ENCODE measurements around the gene CASZ1. TPM values are rescaled to one million over a fixed set of nuclear protein-coding genes. Genes with fewer than 3 reads are reported as not detected.

Gene CASZ1
- total RNA-seq, 1 experiment from 2014 or later: 15.2 TPM

DNA sequence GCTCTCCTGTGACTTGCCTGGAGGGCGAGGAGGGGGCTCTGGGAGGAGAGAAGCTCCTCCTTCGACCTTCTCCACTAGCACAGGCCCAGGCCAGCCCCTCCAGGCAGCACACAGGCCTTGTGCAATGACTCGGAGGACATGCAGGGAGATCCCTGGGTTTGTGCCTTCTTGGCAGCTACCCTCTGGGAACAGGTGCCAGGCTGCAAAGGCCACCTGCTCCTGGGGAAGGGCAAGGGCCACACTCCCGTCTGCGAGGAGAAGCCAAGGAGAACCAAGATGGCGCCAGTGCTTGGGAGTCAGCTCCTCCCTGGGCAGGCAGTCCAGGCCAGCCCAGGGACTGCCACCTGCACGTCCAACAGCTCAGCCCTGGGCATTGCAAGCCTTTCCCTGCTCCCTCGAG, 15.3 kb downstream of the CASZ1 start:
- H3K36me3 ChIP-seq (ENCODE audit: low read depth): no peaks in the 10 kb centered on the region
- no TSS peak for BruUV-seq (replicated peaks)
- no peak overlapping the region for H2AFZ ChIP-seq
- no peaks in the 10 kb centered on the region for H4K20me1 ChIP-seq (ENCODE audit: insufficient read depth)
- H3K27ac ChIP-seq: no peak overlapping the region
- no peak for TF ChIP-seq EZH2 (IDR thresholded peaks at IDR 0.05; ENCODE audit: low read depth)
- TF ChIP-seq, protein P1, sequence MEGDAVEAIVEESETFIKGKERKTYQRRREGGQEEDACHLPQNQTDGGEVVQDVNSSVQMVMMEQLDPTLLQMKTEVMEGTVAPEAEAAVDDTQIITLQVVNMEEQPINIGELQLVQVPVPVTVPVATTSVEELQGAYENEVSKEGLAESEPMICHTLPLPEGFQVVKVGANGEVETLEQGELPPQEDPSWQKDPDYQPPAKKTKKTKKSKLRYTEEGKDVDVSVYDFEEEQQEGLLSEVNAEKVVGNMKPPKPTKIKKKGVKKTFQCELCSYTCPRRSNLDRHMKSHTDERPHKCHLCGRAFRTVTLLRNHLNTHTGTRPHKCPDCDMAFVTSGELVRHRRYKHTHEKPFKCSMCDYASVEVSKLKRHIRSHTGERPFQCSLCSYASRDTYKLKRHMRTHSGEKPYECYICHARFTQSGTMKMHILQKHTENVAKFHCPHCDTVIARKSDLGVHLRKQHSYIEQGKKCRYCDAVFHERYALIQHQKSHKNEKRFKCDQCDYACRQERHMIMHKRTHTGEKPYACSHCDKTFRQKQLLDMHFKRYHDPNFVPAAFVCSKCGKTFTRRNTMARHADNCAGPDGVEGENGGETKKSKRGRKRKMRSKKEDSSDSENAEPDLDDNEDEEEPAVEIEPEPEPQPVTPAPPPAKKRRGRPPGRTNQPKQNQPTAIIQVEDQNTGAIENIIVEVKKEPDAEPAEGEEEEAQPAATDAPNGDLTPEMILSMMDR (conservative IDR thresholded peaks at IDR 0.05): no peak
- ChIA-PET CTCF (no interaction called here), POLR2A (ENCODE audit: unreplicated experiment) (no interaction called here)
- H3K27me3 ChIP-seq (ENCODE audit: insufficient read depth, low read depth): no peaks in the 10 kb centered on the region
- H3K9me3 ChIP-seq (ENCODE audit: insufficient read depth, low read depth): no peaks in the 10 kb centered on the region
- no peaks in the 10 kb centered on the region for H3K79me2 ChIP-seq (ENCODE audit: low read depth)
- no peaks in the 10 kb centered on the region; the same call in 1 of the 2 replicates for H3F3A ChIP-seq (ENCODE audit: insufficient read depth, low read depth)
- no peak overlapping the region for H3K4me2 ChIP-seq
- peaks cover 28% of the 10 kb centered on the region for H3K4me1 ChIP-seq (replicated peaks; ENCODE audit: insufficient read depth)
- no peak for DNase-seq
- H3K9me2 ChIP-seq (ENCODE audit: insufficient read depth): no peaks in the 10 kb centered on the region
- intact Hi-C loops (cut with micrococcal nuclease; ENCODE audit: unreplicated experiment): no loop called here
- H3K4me3 ChIP-seq: no peak overlapping the region

DNA sequence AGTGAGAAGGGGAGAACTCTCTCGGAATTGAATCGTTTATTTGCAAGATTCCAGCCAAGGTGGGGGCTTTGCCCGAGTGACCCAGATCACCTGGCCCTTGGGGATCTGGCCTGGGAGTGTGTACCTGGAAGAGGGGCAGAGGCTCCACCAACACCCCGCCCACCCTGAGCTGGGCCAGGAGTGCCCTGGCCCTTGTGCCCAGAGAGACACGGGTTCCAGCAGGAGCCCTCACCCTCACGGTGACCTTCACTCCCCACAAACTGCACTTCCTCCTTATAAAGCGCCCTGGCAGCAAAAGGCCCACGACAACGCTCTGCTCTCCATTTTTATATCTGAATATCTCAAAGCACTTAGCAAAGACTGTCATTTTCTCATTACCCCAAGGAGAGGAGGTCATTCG, 16.6 kb downstream of the CASZ1 start:
- Histone ChIP-seq H3K4me2 (peak overlapping the region; percentile 79), H3K9me2 (ENCODE audit: insufficient read depth) (no peaks in the 10 kb centered on the region), H3K36me3 (ENCODE audit: low read depth) (no peaks in the 10 kb centered on the region), H3K27me3 (ENCODE audit: insufficient read depth, low read depth) (no peaks in the 10 kb centered on the region), H3F3A (ENCODE audit: insufficient read depth, low read depth) (no peaks in the 10 kb centered on the region; the same call in 1 of the 2 replicates), H3K27ac (peak overlapping the region; percentile 61), H2AFZ (no peak overlapping the region; the same call in 1 of the 2 replicates), H3K79me2 (ENCODE audit: low read depth) (no peaks in the 10 kb centered on the region), H3K9me3 (ENCODE audit: insufficient read depth, low read depth) (no peaks in the 10 kb centered on the region), H3K4me1 (replicated peaks; ENCODE audit: insufficient read depth) (peaks cover 28% of the 10 kb centered on the region), H4K20me1 (ENCODE audit: insufficient read depth) (no peaks in the 10 kb centered on the region), H3K4me3 (peak overlapping the region; percentile 50; the same call in 1 of the 2 replicates)
- POLR2A ChIA-PET (ENCODE audit: unreplicated experiment): interaction anchor here (0.6 kb wide), 1 partner anchor 233 kb away, joined by 8 read pairs; the partner anchor contains the start of gene TARDBP
- no peak for DNase-seq
- CTCF ChIA-PET: no interaction called here
- no TSS peak for BruUV-seq (replicated peaks)
- intact Hi-C loops (cut with micrococcal nuclease; ENCODE audit: unreplicated experiment): loop anchor here (5.0 kb wide), 1 partner anchor 48 kb away; no protein-coding TSS in a partner anchor
- TF ChIP-seq, protein P1 (conservative IDR thresholded peaks at IDR 0.05): no peak
- no peak for TF ChIP-seq EZH2 (IDR thresholded peaks at IDR 0.05; ENCODE audit: low read depth)

DNA sequence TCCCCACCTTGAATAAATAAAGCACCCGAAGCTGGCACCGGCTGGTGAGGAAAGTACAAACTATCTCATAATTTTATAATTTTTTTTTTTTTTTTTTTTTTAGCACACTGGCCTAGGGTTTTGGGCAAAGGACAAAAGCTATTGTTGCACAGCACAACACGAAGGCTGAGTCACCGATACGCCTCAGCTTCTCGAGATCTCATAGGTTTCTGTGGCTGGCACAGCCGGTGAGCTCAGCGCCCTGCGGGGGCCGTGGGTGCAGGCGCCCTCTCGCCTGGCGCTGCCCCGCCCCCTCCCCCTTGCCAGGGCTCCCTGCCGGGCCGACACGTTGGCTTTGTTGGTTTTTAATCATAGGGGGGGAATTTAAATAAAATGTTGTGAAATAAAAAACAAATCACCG, 17.2 kb downstream of the CASZ1 start:
- TF ChIP-seq, protein P1 (conservative IDR thresholded peaks at IDR 0.05): no peak
- no peak for TF ChIP-seq EZH2 (IDR thresholded peaks at IDR 0.05; ENCODE audit: low read depth)
- no peaks in the 10 kb centered on the region for H3K9me3 ChIP-seq (ENCODE audit: insufficient read depth, low read depth)
- no peaks in the 10 kb centered on the region for H3K79me2 ChIP-seq (ENCODE audit: low read depth)
- no peaks in the 10 kb centered on the region for H4K20me1 ChIP-seq (ENCODE audit: insufficient read depth)
- peaks cover 28% of the 10 kb centered on the region for H3K4me1 ChIP-seq (replicated peaks; ENCODE audit: insufficient read depth)
- no peaks in the 10 kb centered on the region for H3K27me3 ChIP-seq (ENCODE audit: insufficient read depth, low read depth)
- intact Hi-C loops (cut with micrococcal nuclease; ENCODE audit: unreplicated experiment): loop anchor here (5.0 kb wide), 1 partner anchor 47 kb away; no protein-coding TSS in a partner anchor
- H3F3A ChIP-seq (ENCODE audit: insufficient read depth, low read depth): no peaks in the 10 kb centered on the region; the same call in 1 of the 2 replicates
- no TSS peak for BruUV-seq (replicated peaks)
- peak overlapping the region; percentile 32; the same call in 1 of the 2 replicates for H2AFZ ChIP-seq
- H3K4me2 ChIP-seq: peak overlapping the region; percentile 79
- CTCF ChIA-PET: interaction anchor here (0.6 kb wide), 2 partner anchors 145 to 373 kb away, joined by 5 to 6 read pairs; no protein-coding TSS in a partner anchor
- peak overlapping the region; percentile 61 for H3K27ac ChIP-seq
- H3K36me3 ChIP-seq (ENCODE audit: low read depth): no peaks in the 10 kb centered on the region
- H3K4me3 ChIP-seq: peak overlapping the region; percentile 50; the same call in 1 of the 2 replicates
- H3K9me2 ChIP-seq (ENCODE audit: insufficient read depth): no peaks in the 10 kb centered on the region
- POLR2A ChIA-PET (ENCODE audit: unreplicated experiment): interaction anchor here (0.6 kb wide), 4 partner anchors 48 to 1901 kb away, joined by 3 to 8 read pairs (median 5); partner anchors contain the start of gene TARDBP
- DNase-seq: peak; percentile 83 to 86

Data from PC-9 (cell line).